GM12875 (cell line): ENCODE measurements around the gene SLC25A5.
A peak's percentile ranks its signal among the peaks of the same experiment; 100 is the strongest.

ENCODE experiments used
- H3K4me3 ChIP-seq: one replicate; pipeline ENCODE4 v1.5.1; 2011; ENCODE audit warnings: low read depth, low read length, control low read depth
- CTCF ChIP-seq: IDR thresholded peaks from 2 replicates; pipeline ENCODE4 v1.5.1; 2011; ENCODE audit warnings: low read depth, mild to moderate bottlenecking, control low read depth, inconsistent platforms, low read length, moderate library complexity, borderline replicate concordance; ENCODE audit not compliant: insufficient read depth

SLC25A5 gene

GRCh38 chrX:119477812-119478232, 9.6 kb downstream of the SLC25A5 start:
- TF ChIP-seq CTCF, result no peak
- no peak overlapping the region for H3K4me3 ChIP-seq

- no peak overlapping the region for H3K4me3 ChIP-seq
- TF ChIP-seq CTCF, result no peak
These were observed 10.3 kb downstream of the SLC25A5 start for GRCh38 chrX:119478504-119478903.

GRCh38 chrX:119479845-119480244, 11.6 kb downstream of the SLC25A5 start:
- TF ChIP-seq CTCF, result no peak
- H3K4me3 ChIP-seq, result no peak overlapping the region

GRCh38 chrX:119481323-119481801, 13.1 kb downstream of the SLC25A5 start:
- H3K4me3 ChIP-seq, result no peak overlapping the region
- no peak for TF ChIP-seq CTCF

GRCh38 chrX:119482041-119482440, 13.8 kb downstream of the SLC25A5 start:
- H3K4me3 ChIP-seq, result no peak overlapping the region
- TF ChIP-seq CTCF, result no peak

- peak overlapping the region; percentile 45 for H3K4me3 ChIP-seq
These were observed 14.5 kb downstream of the SLC25A5 start for GRCh38 chrX:119482481-119483480.

More at GRCh38 chrX:119482481-119483480, 14.5 kb downstream of the SLC25A5 start:
- peak; percentile 77 for TF ChIP-seq CTCF
